Measurements from ENCODE around the gene CCSAP.
"Not testable (repeated sequence)": the region's sequence is repeated elsewhere in the genome, so short reads cannot be mapped to it uniquely, and the experiment has no call there.

CCSAP gene

GRCh38 chr1:229379846-229380245, 37.0 kb upstream of the CCSAP start:
- peak; percentile 21 for ATAC-seq
- TF ChIP-seq GLIS3 (CRISPR knock-in tag; IDR thresholded peaks at IDR 0.05) (no peak), ISL1 (CRISPR knock-in tag; IDR thresholded peaks at IDR 0.05) (no peak), ZFP3 (CRISPR knock-in tag; IDR thresholded peaks at IDR 0.05) (no peak), TSHZ2 (CRISPR knock-in tag; IDR thresholded peaks at IDR 0.05) (no peak), TCF4 (CRISPR knock-in tag; IDR thresholded peaks at IDR 0.05; ENCODE audit: borderline replicate concordance) (no peak), PPARA (CRISPR knock-in tag; IDR thresholded peaks at IDR 0.05; ENCODE audit: borderline replicate concordance) (no peak), OSR1 (CRISPR knock-in tag; IDR thresholded peaks at IDR 0.05) (no peak), ZNF70 (CRISPR knock-in tag; IDR thresholded peaks at IDR 0.05) (no peak), SNAI2 (CRISPR knock-in tag; IDR thresholded peaks at IDR 0.05) (no peak), TOX (CRISPR knock-in tag; IDR thresholded peaks at IDR 0.05; ENCODE audit: borderline replicate concordance) (no peak), ZC3H10 (CRISPR knock-in tag; IDR thresholded peaks at IDR 0.05) (no peak), CSDC2 (CRISPR knock-in tag; IDR thresholded peaks at IDR 0.05) (no peak), POU6F1 (CRISPR knock-in tag; IDR thresholded peaks at IDR 0.05; ENCODE audit: borderline replicate concordance, low read depth) (no peak)

- peak; percentile 37; the same call in 2 of the 3 replicates for ATAC-seq
- TF ChIP-seq SNAI2 (CRISPR knock-in tag; IDR thresholded peaks at IDR 0.05) (no peak), TOX (CRISPR knock-in tag; IDR thresholded peaks at IDR 0.05; ENCODE audit: borderline replicate concordance) (no peak), ISL1 (CRISPR knock-in tag; IDR thresholded peaks at IDR 0.05) (no peak), CREB5 (CRISPR knock-in tag; IDR thresholded peaks at IDR 0.05; ENCODE audit: low read depth) (no peak), CSDC2 (CRISPR knock-in tag; IDR thresholded peaks at IDR 0.05) (no peak), PATZ1 (CRISPR knock-in tag; IDR thresholded peaks at IDR 0.05; ENCODE audit: borderline replicate concordance) (no peak), ZNF565 (CRISPR knock-in tag; conservative IDR thresholded peaks at IDR 0.05; ENCODE audit: low read depth) (no peak), TCF4 (CRISPR knock-in tag; IDR thresholded peaks at IDR 0.05; ENCODE audit: borderline replicate concordance) (no peak), ZC3H10 (CRISPR knock-in tag; IDR thresholded peaks at IDR 0.05) (no peak), ARNTL (CRISPR knock-in tag; IDR thresholded peaks at IDR 0.05; ENCODE audit: borderline replicate concordance, low read depth) (no peak), TSHZ2 (CRISPR knock-in tag; IDR thresholded peaks at IDR 0.05) (no peak), ZNF8 (CRISPR knock-in tag; IDR thresholded peaks at IDR 0.05) (no peak), ZNF70 (CRISPR knock-in tag; IDR thresholded peaks at IDR 0.05) (no peak), PPARA (CRISPR knock-in tag; IDR thresholded peaks at IDR 0.05; ENCODE audit: borderline replicate concordance) (no peak), BACH2 (CRISPR knock-in tag; IDR thresholded peaks at IDR 0.05; ENCODE audit: borderline replicate concordance) (no peak)
These were observed 35.9 kb upstream of the CCSAP start for GRCh38 chr1:229378586-229379367.

GRCh38 chr1:229378035-229378434, 35.2 kb upstream of the CCSAP start:
- not testable (repeated sequence) for ATAC-seq

Data from SK-N-SH treated with all-trans-retinoic acid at 6 μM for 48 hours (cell line).